NCI-H510A (cell line): ENCODE measurements around the gene ATP4A.
"Not testable (repeated sequence)": the region's sequence is repeated elsewhere in the genome, so short reads cannot be mapped to it uniquely, and the experiment has no call there.

Source experiments
- DNase-seq: peaks from one replicate; lab custom pipeline; 2025; lab: John Stamatoyannopoulos, UW

The ATP4A gene

GRCh38 chr19:35563207-35563829 is at the start of gene ATP4A:
ATP4A (minus strand) TSS chr19:35563658; CDS start chr19:35563629, 29 bp downstream.
- DNase-seq = no peak

- DNase-seq = peak; percentile 76
These were observed 49.3 kb upstream of the ATP4A start, which contains the start of gene HAUS5 for GRCh38 chr19:35612559-35613321. HAUS5 (plus strand) TSS chr19:35612735; CDS start chr19:35612795, 60 bp downstream.

- no peak for DNase-seq
These were observed 48.7 kb upstream of the ATP4A start for GRCh38 chr19:35612224-35612558.

- DNase-seq = no peak
These were observed 46.4 kb upstream of the ATP4A start for GRCh38 chr19:35609851-35610353.

- DNase-seq = no peak
These were observed 44.8 kb upstream of the ATP4A start for GRCh38 chr19:35608251-35608650.

GRCh38 chr19:35607661-35608060 is 44.2 kb upstream of the ATP4A start:
- DNase-seq = no peak

GRCh38 chr19:35607170-35607569 is 43.7 kb upstream of the ATP4A start:
- not testable (repeated sequence) for DNase-seq

GRCh38 chr19:35604436-35604835 is 41.0 kb upstream of the ATP4A start:
- not testable (repeated sequence) for DNase-seq

GRCh38 chr19:35601971-35602370 is 38.5 kb upstream of the ATP4A start:
- DNase-seq = no peak

GRCh38 chr19:35596366-35596999 is 33.0 kb upstream of the ATP4A start:
- no peak for DNase-seq

GRCh38 chr19:35595928-35596327 is 32.5 kb upstream of the ATP4A start:
- no peak for DNase-seq

GRCh38 chr19:35595026-35595425 is 31.6 kb upstream of the ATP4A start:
- not testable (repeated sequence) for DNase-seq

- no peak for DNase-seq
These were observed 28.8 kb upstream of the ATP4A start for GRCh38 chr19:35592226-35592625.

GRCh38 chr19:35590875-35591274 is 27.4 kb upstream of the ATP4A start:
- no peak for DNase-seq

- no peak for DNase-seq
These were observed 23.9 kb upstream of the ATP4A start for GRCh38 chr19:35587321-35587720.

GRCh38 chr19:35585848-35586247 is 22.4 kb upstream of the ATP4A start, which contains the start of gene PMIS2:
PMIS2 (plus strand) TSS chr19:35586173; CDS start chr19:35586260, 87 bp downstream.
- no peak for DNase-seq

GRCh38 chr19:35582760-35583159 is 19.3 kb upstream of the ATP4A start:
- no peak for DNase-seq

- DNase-seq = no peak
These were observed 15.2 kb upstream of the ATP4A start for GRCh38 chr19:35578707-35579106.

- no peak for DNase-seq
These were observed 14.5 kb upstream of the ATP4A start for GRCh38 chr19:35577918-35578317.

- DNase-seq = no peak
These were observed 8.0 kb upstream of the ATP4A start for GRCh38 chr19:35571406-35571965.

GRCh38 chr19:35569281-35569781 is 5.9 kb upstream of the ATP4A start:
- no peak for DNase-seq

- no peak for DNase-seq
These were observed 3.3 kb upstream of the ATP4A start for GRCh38 chr19:35566738-35567137.
